Endothelial cell of umbilical vein (primary cell): ENCODE data around the gene MBNL2. TPM values are rescaled to one million over a fixed set of nuclear protein-coding genes. Genes with fewer than 3 reads are reported as not detected.

ENCODE experiments used
- BruUV-seq: library from RNA; stranded (reverse); fragments of 400-500 nt; replicated peaks from 2 replicates; lab custom pipeline; 2021; lab: Mats Ljungman, UMichigan
- CTCF ChIA-PET: fragments of 300-600, 350-600 bp; sonication (Branson Sonifier 250); formaldehyde crosslinking; loops from one replicate; lab custom pipeline; 2021; ENCODE audit warnings: antibody characterized with exemption, inconsistent platforms; lab: Charles Lee
- POLR2A ChIA-PET: fragments of 300-600, 350-600 bp; sonication (Branson Sonifier 250); formaldehyde crosslinking; loops from one replicate; lab custom pipeline; 2021; ENCODE audit warnings: antibody characterized with exemption, inconsistent platforms; lab: Charles Lee
- DNase-seq: peaks from one replicate; pipeline ENCODE4 v3.0.0-alpha.2; 2011; ENCODE audit warnings: low read depth, low spot score
- FAIRE-seq: peaks from 2 replicates; lab custom pipeline; 2011; peaks lifted over from hg19 to GRCh38; lab: Jason Lieb, UNC
- H2AFZ ChIP-seq: 2 replicates; pipeline ENCODE4 v1.6.0; 2012; ENCODE audit warnings: low read depth, low read length, control low read depth, inconsistent platforms
- H3K27ac ChIP-seq: 2 replicates; pipeline ENCODE4 v1.5.1; 2011; ENCODE audit warnings: low read depth, mild to moderate bottlenecking, control low read depth, low read length, moderate library complexity; ENCODE audit not compliant: insufficient read depth
- H3K27me3 ChIP-seq, 2 experiments: 2 replicates each; pipeline versions ENCODE4 v1.6.0 to v1.6.1; 2011; ENCODE audit warnings: low read length in 2 of 2, mixed read lengths in 1 of 2; ENCODE audit not compliant: control insufficient read depth in 2 of 2, insufficient read depth in 2 of 2
- H3K36me3 ChIP-seq, 2 experiments: 2 replicates in 1 of 2; 3 replicates in 1 of 2; pipeline ENCODE4 v1.5.1; 2011; ENCODE audit warnings: low read length in 2 of 2, mild to moderate bottlenecking in 1 of 2, moderate library complexity in 1 of 2; ENCODE audit not compliant: control insufficient read depth in 2 of 2, insufficient read depth in 2 of 2; ENCODE audit errors: extremely low read depth in 1 of 2
- H3K4me1 ChIP-seq: 3 replicates; pipeline ENCODE4 v1.5.1; 2011; ENCODE audit warnings: mild to moderate bottlenecking, low read length; ENCODE audit not compliant: control insufficient read depth, insufficient read depth; ENCODE audit errors: extremely low read depth
- H3K4me2 ChIP-seq: 2 replicates; pipeline ENCODE4 v1.6.1; 2011; ENCODE audit warnings: low read length, control low read depth, mixed read lengths; ENCODE audit not compliant: insufficient read depth
- H3K4me3 ChIP-seq, 3 experiments: fragments of 200-600 bp in 1 of 3; sonication (generic), shearing (Covaris generic) in 1 of 3; replicated peaks in 1 of 3; 2 replicates each; pipeline ENCODE4 v1.5.1; 2011 to 2016; ENCODE audit warnings: control low read depth in 3 of 3, low read length in 3 of 3, mild to moderate bottlenecking in 2 of 3, inconsistent platforms in 1 of 3, low read depth in 1 of 3, moderate library complexity in 1 of 3; ENCODE audit not compliant: insufficient read depth in 1 of 3
- H3K79me2 ChIP-seq: 2 replicates; pipeline ENCODE4 v1.6.0; 2012; ENCODE audit warnings: low read length, inconsistent platforms; ENCODE audit not compliant: control insufficient read depth, insufficient read depth
- H3K9ac ChIP-seq: replicated peaks from 2 replicates; pipeline ENCODE3; 2011; ENCODE audit warnings: low read length, control low read depth; ENCODE audit not compliant: insufficient read depth; ENCODE audit errors: extremely low read depth
- H3K9me1 ChIP-seq: replicated peaks from 3 replicates; pipeline ENCODE4 v1.6.0; 2011; ENCODE audit warnings: mild to moderate bottlenecking, low read length; ENCODE audit not compliant: control insufficient read depth, insufficient read depth; ENCODE audit errors: extremely low read depth
- H3K9me3 ChIP-seq: replicated peaks from 2 replicates; pipeline ENCODE4 v1.5.1; 2012; ENCODE audit warnings: low read length, inconsistent platforms; ENCODE audit not compliant: control insufficient read depth, insufficient read depth
- H4K20me1 ChIP-seq: replicated peaks from 2 replicates; pipeline ENCODE3; 2011; ENCODE audit warnings: mild to moderate bottlenecking, low read length; ENCODE audit not compliant: control insufficient read depth, insufficient read depth; ENCODE audit errors: extremely low read depth
- EZH2 ChIP-seq: IDR thresholded peaks from 2 replicates; pipeline ENCODE4 v1.6.1; 2012; ENCODE audit warnings: borderline replicate concordance, low read depth, mild to moderate bottlenecking, moderate library complexity, low read length, inconsistent platforms; ENCODE audit not compliant: severe bottlenecking
- JUN ChIP-seq: IDR thresholded peaks from 2 replicates; pipeline ENCODE4 v1.6.1; 2011; ENCODE audit warnings: borderline replicate concordance, low read depth; ENCODE audit not compliant: insufficient read length, insufficient read depth
- POLR2A ChIP-seq: IDR thresholded peaks from 2 replicates; pipeline ENCODE4 v1.6.1; 2012; ENCODE audit warnings: low read depth, mild to moderate bottlenecking, control low read depth, low read length
- POLR2AphosphoS5 ChIP-seq: IDR thresholded peaks from 2 replicates; pipeline ENCODE4 v1.6.1; 2012; ENCODE audit warnings: low read depth, mild to moderate bottlenecking, control low read depth, low read length, moderate library complexity; ENCODE audit not compliant: insufficient read depth
- dilution Hi-C: fragments of 300-500 bp; cut with MboI; formaldehyde crosslinking; loops from one replicate; pipeline ENCODE4 v1.15.0; 2019; ENCODE audit warnings: low sequenced_read_pairs; ENCODE audit not compliant: extremely low pct_ligation_motif_present
- intact Hi-C: fragments of 100-400 bp; cut with micrococcal nuclease; formaldehyde crosslinking; loops from one replicate; pipeline ENCODE4 v1.10.0; 2022
- polyA plus RNA-seq, 4 experiments: library from polyadenylated mRNA; depleted of rRNA in 3 of 4; stranded (reverse) in 3 of 4; unstranded in 1 of 4; fragments of >200 nt; gene quantifications; 2 replicates each; pipeline versions ENCODE4 v1.2.1 to v1.2.3, GENCODE V29; 2011 to 2012; ENCODE audit warnings: missing spikeins in 1 of 4
- total RNA-seq: library from RNA; stranded (reverse); gene quantifications from 2 replicates; pipeline ENCODE4 v1.2.3, GENCODE V29; 2021
- TF ChIP-seq, protein P1 (sequence below), 2 donors: IDR thresholded peaks; 1 replicate in 1 of 2; 2 replicates in 1 of 2; pipeline ENCODE4 v1.5.1; 2011; ENCODE audit warnings: low read length in 2 of 2, mild to moderate bottlenecking in 2 of 2, moderate library complexity in 2 of 2, control low read depth in 1 of 2, inconsistent platforms in 1 of 2, low read depth in 1 of 2; ENCODE audit not compliant: insufficient read depth in 1 of 2; ENCODE audit errors: extremely low read depth in 1 of 2

The MBNL2 gene
- total and polyA plus RNA-seq, 2 donors (not counting 3 experiments of a cell fraction or from before 2014, with no cell fraction given), result 32.9 to 76.5 TPM

- no peak overlapping the region for H3K4me2 ChIP-seq
- intact Hi-C loops (loop anchor here (1.0 to 2.0 kb wide), 5 partner anchors 137 to 328 kb away; partner anchors contain the start of gene MBNL2), dilution Hi-C loops (no loop called here)
- peaks cover 7 to 16% of the 10 kb centered on the region in 2 experiments for H3K36me3 ChIP-seq
- H3K4me1 ChIP-seq, result no peaks in the 10 kb centered on the region
- H3K9me1 ChIP-seq, result no peaks in the 10 kb centered on the region
- H3K9ac ChIP-seq, result no peak overlapping the region
- H3K9me3 ChIP-seq, result no peaks in the 10 kb centered on the region
- no peak overlapping the region for H3K4me3 ChIP-seq
- ChIA-PET POLR2A (interaction anchor here (1.0 to 1.3 kb wide), 3 partner anchors 135 to 250 kb away, joined by 3 to 4 read pairs (median 4); partner anchors contain the start of gene MBNL2), CTCF (interaction anchor here (0.6 to 5.8 kb wide), 38 partner anchors 8 to 450 kb away, joined by 3 to 138 read pairs (median 4); partner anchors contain the start of gene MBNL2)
- H3K27ac ChIP-seq, result peak overlapping the region; percentile 20
- no TSS peak for BruUV-seq
- no peaks in the 10 kb centered on the region for H3K79me2 ChIP-seq
- H2AFZ ChIP-seq, result no peak overlapping the region
- FAIRE-seq (peak; percentile 56), DNase-seq (peak; percentile 81)
- no peaks in the 10 kb centered on the region for H4K20me1 ChIP-seq
- H3K27me3 ChIP-seq, result no peaks in the 10 kb centered on the region
- TF ChIP-seq POLR2A, result no peak
- no peak for TF ChIP-seq EZH2
- no peak for TF ChIP-seq JUN
- TF ChIP-seq POLR2AphosphoS5, result no peak
- TF ChIP-seq, protein P1, sequence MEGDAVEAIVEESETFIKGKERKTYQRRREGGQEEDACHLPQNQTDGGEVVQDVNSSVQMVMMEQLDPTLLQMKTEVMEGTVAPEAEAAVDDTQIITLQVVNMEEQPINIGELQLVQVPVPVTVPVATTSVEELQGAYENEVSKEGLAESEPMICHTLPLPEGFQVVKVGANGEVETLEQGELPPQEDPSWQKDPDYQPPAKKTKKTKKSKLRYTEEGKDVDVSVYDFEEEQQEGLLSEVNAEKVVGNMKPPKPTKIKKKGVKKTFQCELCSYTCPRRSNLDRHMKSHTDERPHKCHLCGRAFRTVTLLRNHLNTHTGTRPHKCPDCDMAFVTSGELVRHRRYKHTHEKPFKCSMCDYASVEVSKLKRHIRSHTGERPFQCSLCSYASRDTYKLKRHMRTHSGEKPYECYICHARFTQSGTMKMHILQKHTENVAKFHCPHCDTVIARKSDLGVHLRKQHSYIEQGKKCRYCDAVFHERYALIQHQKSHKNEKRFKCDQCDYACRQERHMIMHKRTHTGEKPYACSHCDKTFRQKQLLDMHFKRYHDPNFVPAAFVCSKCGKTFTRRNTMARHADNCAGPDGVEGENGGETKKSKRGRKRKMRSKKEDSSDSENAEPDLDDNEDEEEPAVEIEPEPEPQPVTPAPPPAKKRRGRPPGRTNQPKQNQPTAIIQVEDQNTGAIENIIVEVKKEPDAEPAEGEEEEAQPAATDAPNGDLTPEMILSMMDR (IDR thresholded peaks at IDR 0.05; ENCODE audit: extremely low read depth in 1 of 2, insufficient read depth in 1 of 2, low read depth in 1 of 2, low read length in 2 of 2), result peak; percentile 66 to 80
Measured at GRCh38 chr13:97359181-97360057, 137.3 kb downstream of the MBNL2 start.
